Measurements from ENCODE around the gene PIGP. TPM values are rescaled to one million over a fixed set of nuclear protein-coding genes. Genes with fewer than 3 reads are reported as not detected.
"Not testable (repeated sequence)": the region's sequence is repeated elsewhere in the genome, so short reads cannot be mapped to it uniquely, and the experiment has no call there.

The PIGP gene
- total RNA-seq, 4 donors from 2014 or later, result 0.80 to 10.2 (median 7.6) TPM

DNA sequence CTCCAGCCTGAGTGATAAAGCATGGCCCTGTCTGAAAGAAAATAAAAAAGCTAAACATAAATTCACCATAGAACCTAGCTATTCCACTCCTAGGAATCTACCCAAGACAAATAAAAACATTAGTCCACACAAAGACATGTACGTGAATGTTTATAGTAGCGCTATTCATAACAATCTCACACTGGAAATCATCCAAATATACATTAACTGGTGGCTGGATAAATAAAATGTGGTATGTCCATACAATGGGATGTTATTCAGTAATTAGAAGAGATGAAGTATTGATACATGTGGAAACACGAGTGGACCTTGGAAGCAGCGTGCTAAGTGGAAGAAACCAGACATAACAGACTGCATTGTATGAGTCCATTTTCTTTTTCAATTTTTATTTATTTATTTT is 36.7 kb downstream of the PIGP start:
- WGBS, 2 donors (ENCODE audit: low coverage in 1 of 2), result 83 to 87% methylated on average over 4 of the region's 4 CpGs

DNA sequence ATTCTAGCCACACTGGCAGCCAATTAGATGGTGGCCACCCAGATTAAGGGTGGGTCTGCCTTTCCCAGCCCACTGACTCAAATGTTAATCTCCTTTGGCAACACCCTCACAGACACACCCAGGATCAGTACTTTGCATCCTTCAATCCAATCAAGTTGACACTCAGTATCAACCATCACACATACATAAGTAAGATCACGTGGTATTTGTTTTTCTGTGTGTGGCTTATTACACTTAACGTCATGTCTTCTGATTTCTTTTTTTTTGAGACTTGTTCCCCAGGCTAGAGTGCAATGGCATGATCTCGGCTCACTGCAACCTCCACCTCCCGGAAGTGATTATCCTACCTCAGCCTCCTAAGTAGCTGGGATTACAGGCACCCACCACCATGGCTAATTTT is 38.5 kb downstream of the PIGP start:
- in situ Hi-C loops (cut with MboI; ENCODE audit: low pct_ligation_motif_present in 1 of 4, low pct_unique_long_range_greater_than_20kb in 1 of 4, low sequenced_read_pairs in 3 of 4); H3K36me3 ChIP-seq; H3K9me3 ChIP-seq; H3K4me3 ChIP-seq; H3K4me1 ChIP-seq; intact Hi-C loops (cut with DNase I; ENCODE audit: low total_unique reads); H3K27me3 ChIP-seq; DNase-seq; H3K27ac ChIP-seq: not testable (repeated sequence)
- WGBS, 2 donors (ENCODE audit: low coverage in 1 of 2), result 64 to 84% methylated on average over 4 of the region's 4 CpGs

More for the DNA sequence above, 36.7 kb downstream of the PIGP start:
- Histone ChIP-seq H3K9me3 (no peaks in the 10 kb centered on the region), H3K27me3 (no peaks in the 10 kb centered on the region), H3K36me3 (no peaks in the 10 kb centered on the region), H3K27ac (no peak overlapping the region), H3K4me3 (no peak overlapping the region), H3K4me1 (peaks cover 0 to 10% (median 1%) of the 10 kb centered on the region in 4 donors)
- intact Hi-C loops (cut with DNase I; ENCODE audit: low total_unique reads), result loop anchor here (5.0 kb wide), 1 partner anchor 116 kb away; no protein-coding TSS in a partner anchor
- in situ Hi-C loops (cut with MboI; ENCODE audit: low pct_ligation_motif_present in 1 of 4, low pct_unique_long_range_greater_than_20kb in 1 of 4, low sequenced_read_pairs in 3 of 4), result no loop called here
- no peak for DNase-seq
- TF ChIP-seq, protein P1, sequence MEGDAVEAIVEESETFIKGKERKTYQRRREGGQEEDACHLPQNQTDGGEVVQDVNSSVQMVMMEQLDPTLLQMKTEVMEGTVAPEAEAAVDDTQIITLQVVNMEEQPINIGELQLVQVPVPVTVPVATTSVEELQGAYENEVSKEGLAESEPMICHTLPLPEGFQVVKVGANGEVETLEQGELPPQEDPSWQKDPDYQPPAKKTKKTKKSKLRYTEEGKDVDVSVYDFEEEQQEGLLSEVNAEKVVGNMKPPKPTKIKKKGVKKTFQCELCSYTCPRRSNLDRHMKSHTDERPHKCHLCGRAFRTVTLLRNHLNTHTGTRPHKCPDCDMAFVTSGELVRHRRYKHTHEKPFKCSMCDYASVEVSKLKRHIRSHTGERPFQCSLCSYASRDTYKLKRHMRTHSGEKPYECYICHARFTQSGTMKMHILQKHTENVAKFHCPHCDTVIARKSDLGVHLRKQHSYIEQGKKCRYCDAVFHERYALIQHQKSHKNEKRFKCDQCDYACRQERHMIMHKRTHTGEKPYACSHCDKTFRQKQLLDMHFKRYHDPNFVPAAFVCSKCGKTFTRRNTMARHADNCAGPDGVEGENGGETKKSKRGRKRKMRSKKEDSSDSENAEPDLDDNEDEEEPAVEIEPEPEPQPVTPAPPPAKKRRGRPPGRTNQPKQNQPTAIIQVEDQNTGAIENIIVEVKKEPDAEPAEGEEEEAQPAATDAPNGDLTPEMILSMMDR (IDR thresholded peaks at IDR 0.05), result no peak
- no peak for TF ChIP-seq EP300 (IDR thresholded peaks at IDR 0.05; ENCODE audit: low read depth)
- no peak for TF ChIP-seq POLR2AphosphoS5 (IDR thresholded peaks at IDR 0.05)
- TF ChIP-seq POLR2A (IDR thresholded peaks at IDR 0.05), result no peak

DNA sequence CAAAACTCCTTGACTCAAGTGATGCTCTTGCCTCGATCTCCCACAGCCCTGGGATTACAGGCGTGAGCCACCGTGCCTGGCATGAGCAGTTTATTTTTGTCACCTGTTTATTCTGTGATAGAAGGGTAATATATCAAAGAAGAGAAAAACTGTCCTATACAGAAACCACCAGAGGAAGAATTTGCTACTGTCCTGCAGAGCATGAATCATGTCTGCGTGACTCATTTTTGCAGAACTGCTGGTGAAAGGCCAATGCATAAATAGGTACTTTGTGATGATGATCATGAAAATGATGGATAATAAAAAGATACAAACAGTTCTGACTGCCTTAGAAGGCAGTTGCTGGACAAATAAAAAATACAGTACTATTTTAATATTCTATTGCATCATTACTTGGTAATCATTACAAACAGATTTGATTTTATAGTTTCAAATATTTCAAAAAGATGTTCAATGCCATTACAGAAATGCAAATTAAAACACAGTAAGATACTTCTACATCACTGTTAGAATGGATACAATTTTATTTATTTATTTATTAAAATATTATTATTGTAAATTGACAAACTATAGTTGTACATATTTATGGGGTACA is 39.9 kb downstream of the PIGP start:
- Histone ChIP-seq H3K4me1 (peaks cover 0 to 10% (median 1%) of the 10 kb centered on the region in 4 donors), H3K27me3 (no peaks in the 10 kb centered on the region), H3K27ac (peak overlapping the region in 2 of 4 donors; percentile 3 to 36), H3K4me3 (no peak overlapping the region), H3K9me3 (no peaks in the 10 kb centered on the region), H3K36me3 (no peaks in the 10 kb centered on the region)
- TF ChIP-seq POLR2A (IDR thresholded peaks at IDR 0.05) (no peak), POLR2AphosphoS5 (IDR thresholded peaks at IDR 0.05) (peak; percentile 73 to 87 (median 77)), EP300 (IDR thresholded peaks at IDR 0.05; ENCODE audit: low read depth) (peak; percentile 31)
- TF ChIP-seq, protein P1 (IDR thresholded peaks at IDR 0.05), result no peak
- DNase-seq, result no peak
- 33 to 65% methylated on average over 1 to 4 of the region's 4 CpGs for WGBS, 2 donors (ENCODE audit: low coverage in 1 of 2)
- intact Hi-C loops (cut with DNase I; ENCODE audit: low total_unique reads) (no loop called here), in situ Hi-C loops (cut with MboI; ENCODE audit: low pct_ligation_motif_present in 1 of 4, low pct_unique_long_range_greater_than_20kb in 1 of 4, low sequenced_read_pairs in 3 of 4) (no loop called here)

DNA sequence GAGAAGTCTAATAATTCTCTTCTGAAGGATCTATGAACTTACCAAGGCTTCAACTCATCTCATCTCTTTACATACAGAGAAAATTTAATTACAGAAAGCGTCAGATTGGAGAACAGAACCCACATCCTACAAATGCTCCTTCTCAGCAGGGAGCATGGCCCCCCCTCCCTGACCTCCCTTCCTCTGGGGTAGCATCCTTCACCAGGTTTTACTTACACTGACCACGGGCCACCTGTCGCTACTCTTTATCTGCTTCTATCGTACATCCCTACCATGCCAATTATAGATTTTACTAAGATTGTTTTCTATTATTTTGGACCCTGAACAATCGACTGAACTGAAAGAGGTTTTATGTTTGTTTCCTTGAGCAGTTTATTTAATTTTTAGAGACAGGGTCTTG is 40.6 kb downstream of the PIGP start:
- H3K27me3 ChIP-seq, result no peaks in the 10 kb centered on the region
- H3K36me3 ChIP-seq, result no peaks in the 10 kb centered on the region
- 82 to 94% methylated on average over 5 of the region's 5 CpGs for WGBS, 2 donors (ENCODE audit: low coverage in 1 of 2)
- no peaks in the 10 kb centered on the region for H3K9me3 ChIP-seq
- peak overlapping the region in 2 of 4 donors; percentile 3 to 36 for H3K27ac ChIP-seq
- in situ Hi-C loops (cut with MboI; ENCODE audit: low pct_ligation_motif_present in 1 of 4, low pct_unique_long_range_greater_than_20kb in 1 of 4, low sequenced_read_pairs in 3 of 4), result no loop called here
- no peak for TF ChIP-seq EP300 (IDR thresholded peaks at IDR 0.05; ENCODE audit: low read depth)
- no peak overlapping the region for H3K4me3 ChIP-seq
- intact Hi-C loops (cut with DNase I; ENCODE audit: low total_unique reads), result no loop called here
- H3K4me1 ChIP-seq, result peaks cover 0 to 10% (median 1%) of the 10 kb centered on the region in 4 donors
- DNase-seq, result no peak

DNA sequence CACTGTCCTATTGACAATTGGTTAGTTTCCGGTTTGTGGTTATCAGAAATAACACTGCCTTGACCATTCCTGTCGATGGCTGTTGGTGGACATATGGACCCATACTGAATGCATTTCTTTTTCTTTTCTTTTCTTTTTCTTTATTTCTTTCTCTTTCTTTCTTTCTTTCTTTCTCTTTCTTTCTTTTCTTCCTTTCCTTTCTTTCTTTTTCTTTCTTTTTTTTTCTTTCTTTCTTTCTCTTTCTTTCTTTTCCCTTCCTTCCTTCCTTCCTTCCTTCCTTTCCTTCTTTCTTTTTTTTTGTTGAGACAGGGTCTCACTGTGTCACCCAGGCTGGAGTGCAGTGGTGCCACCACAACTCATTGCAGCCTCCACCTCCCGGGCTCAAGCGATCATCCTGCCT is 42.0 kb downstream of the PIGP start:
- intact Hi-C loops (cut with DNase I; ENCODE audit: low total_unique reads) (no loop called here), in situ Hi-C loops (cut with MboI; ENCODE audit: low pct_ligation_motif_present in 1 of 4, low pct_unique_long_range_greater_than_20kb in 1 of 4, low sequenced_read_pairs in 3 of 4) (no loop called here)
- no peak for DNase-seq
- WGBS, 2 donors (ENCODE audit: low coverage in 1 of 2), result 90 to 94% methylated on average over 2 to 4 of the region's 4 CpGs
- Histone ChIP-seq H3K4me1 (peaks cover 0 to 10% (median 1%) of the 10 kb centered on the region in 4 donors), H3K27ac (no peak overlapping the region), H3K4me3 (no peak overlapping the region), H3K27me3 (no peaks in the 10 kb centered on the region), H3K36me3 (no peaks in the 10 kb centered on the region), H3K9me3 (no peaks in the 10 kb centered on the region)
- TF ChIP-seq POLR2AphosphoS5 (IDR thresholded peaks at IDR 0.05), result no peak
- no peak for TF ChIP-seq EP300 (IDR thresholded peaks at IDR 0.05; ENCODE audit: low read depth)
- TF ChIP-seq, protein P1 (IDR thresholded peaks at IDR 0.05), result no peak
- TF ChIP-seq POLR2A (IDR thresholded peaks at IDR 0.05), result no peak

All from transverse colon (tissue), 4 donors.